ENCODE measurements around the gene OR2T35.

DNA sequence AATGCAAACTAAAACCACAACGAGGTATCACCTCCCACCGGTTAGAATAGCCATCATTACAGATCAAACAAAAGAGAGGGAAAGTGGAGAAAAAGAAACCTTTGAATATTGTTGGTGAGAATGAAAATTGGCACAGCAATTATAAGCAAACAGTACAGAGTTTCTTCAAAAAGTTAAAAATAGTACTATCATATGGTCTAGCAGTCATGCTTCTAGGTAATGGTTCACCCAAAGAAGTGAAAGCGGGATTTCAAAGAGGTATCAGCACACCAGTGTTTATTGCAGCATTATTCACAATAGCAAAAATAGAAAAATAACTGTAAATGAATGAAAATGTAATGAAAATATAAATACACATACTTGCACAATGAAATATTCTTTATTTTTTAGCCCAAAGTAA is 55.7 kb downstream of the OR2T35 start:
- TF ChIP-seq, protein P1, sequence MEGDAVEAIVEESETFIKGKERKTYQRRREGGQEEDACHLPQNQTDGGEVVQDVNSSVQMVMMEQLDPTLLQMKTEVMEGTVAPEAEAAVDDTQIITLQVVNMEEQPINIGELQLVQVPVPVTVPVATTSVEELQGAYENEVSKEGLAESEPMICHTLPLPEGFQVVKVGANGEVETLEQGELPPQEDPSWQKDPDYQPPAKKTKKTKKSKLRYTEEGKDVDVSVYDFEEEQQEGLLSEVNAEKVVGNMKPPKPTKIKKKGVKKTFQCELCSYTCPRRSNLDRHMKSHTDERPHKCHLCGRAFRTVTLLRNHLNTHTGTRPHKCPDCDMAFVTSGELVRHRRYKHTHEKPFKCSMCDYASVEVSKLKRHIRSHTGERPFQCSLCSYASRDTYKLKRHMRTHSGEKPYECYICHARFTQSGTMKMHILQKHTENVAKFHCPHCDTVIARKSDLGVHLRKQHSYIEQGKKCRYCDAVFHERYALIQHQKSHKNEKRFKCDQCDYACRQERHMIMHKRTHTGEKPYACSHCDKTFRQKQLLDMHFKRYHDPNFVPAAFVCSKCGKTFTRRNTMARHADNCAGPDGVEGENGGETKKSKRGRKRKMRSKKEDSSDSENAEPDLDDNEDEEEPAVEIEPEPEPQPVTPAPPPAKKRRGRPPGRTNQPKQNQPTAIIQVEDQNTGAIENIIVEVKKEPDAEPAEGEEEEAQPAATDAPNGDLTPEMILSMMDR (IDR thresholded peaks at IDR 0.05; ENCODE audit: insufficient read depth, low read length, poor library complexity, severe bottlenecking) = no peak
- no peak for TF ChIP-seq EZH2phosphoT487 (conservative IDR thresholded peaks at IDR 0.05; ENCODE audit: low read length)

Data from SU-DHL-6 (cell line).